ENCODE data around the gene ZNF532.

Gene ZNF532

DNA sequence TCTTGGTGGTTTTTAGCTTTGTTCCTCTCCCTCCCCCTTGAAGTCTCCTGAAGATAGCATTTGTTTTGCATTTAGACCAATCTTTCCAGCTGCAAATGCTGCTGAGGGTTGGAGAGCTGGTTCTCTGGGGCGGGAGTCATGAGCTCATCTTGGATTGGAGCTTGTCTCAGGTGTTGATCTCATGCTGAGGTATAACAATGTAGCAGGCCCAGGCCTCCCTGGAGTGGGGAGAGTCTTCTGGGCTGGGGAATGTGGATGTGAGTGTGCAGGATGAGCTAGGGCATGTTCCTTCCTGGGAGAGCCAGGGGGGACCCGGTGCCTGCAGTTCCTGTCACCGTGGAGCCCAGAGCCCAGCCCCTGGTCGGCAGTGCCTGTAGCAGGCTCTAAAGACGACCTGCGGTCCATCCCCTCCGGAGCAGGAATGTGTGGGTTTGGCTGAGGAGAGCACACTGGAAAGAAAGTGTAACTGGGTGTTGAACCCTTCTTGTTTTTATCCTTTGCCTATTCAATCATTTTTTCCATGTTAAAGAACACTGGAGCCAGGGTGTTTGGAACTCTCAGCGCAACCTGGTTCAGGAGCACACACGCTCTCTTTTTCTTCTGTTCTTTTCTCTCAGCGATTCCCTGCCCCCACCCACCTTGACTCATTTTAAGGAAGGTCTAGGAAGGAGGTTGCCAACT lies 2.7 kb downstream of the ZNF532 start:
- H3K4me3 Mint-ChIP-seq = peak overlapping the region; percentile 89
- peak; percentile 23 for DNase-seq
- H3K27me3 Mint-ChIP-seq (ENCODE audit: low read depth, poor library complexity) = no peaks in the 10 kb centered on the region
- peaks cover 9% of the 10 kb centered on the region for H3K9me3 Mint-ChIP-seq
- H3K36me3 Mint-ChIP-seq (ENCODE audit: low read depth) = peaks cover 67% of the 10 kb centered on the region
- TF ChIP-seq, protein P1, sequence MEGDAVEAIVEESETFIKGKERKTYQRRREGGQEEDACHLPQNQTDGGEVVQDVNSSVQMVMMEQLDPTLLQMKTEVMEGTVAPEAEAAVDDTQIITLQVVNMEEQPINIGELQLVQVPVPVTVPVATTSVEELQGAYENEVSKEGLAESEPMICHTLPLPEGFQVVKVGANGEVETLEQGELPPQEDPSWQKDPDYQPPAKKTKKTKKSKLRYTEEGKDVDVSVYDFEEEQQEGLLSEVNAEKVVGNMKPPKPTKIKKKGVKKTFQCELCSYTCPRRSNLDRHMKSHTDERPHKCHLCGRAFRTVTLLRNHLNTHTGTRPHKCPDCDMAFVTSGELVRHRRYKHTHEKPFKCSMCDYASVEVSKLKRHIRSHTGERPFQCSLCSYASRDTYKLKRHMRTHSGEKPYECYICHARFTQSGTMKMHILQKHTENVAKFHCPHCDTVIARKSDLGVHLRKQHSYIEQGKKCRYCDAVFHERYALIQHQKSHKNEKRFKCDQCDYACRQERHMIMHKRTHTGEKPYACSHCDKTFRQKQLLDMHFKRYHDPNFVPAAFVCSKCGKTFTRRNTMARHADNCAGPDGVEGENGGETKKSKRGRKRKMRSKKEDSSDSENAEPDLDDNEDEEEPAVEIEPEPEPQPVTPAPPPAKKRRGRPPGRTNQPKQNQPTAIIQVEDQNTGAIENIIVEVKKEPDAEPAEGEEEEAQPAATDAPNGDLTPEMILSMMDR (IDR thresholded peaks at IDR 0.05) = no peak
- peaks cover 73% of the 10 kb centered on the region for H3K4me1 Mint-ChIP-seq
- H3K27ac Mint-ChIP-seq = peak overlapping the region; percentile 87

DNA sequence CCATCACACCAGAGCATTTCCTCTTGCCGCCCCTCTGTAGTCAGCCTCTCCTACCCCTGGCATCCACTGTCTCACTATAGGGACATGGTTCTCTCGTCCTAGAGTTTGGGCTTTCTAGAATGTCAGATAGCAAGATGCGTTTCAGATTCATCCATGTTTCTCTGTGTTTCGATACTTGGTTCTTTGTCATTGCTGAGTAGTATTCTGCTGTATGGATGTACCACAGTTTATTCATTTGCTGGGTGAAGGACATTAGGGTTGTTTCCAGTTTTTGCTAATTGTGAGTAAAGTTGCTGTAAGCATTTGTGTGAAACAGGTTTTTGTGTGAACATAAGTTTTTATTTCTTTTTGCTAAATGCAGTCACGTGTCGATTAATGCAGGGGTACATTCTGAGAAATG lies 3.8 kb downstream of the ZNF532 start:
- H3K36me3 Mint-ChIP-seq (ENCODE audit: low read depth) = peaks cover 76% of the 10 kb centered on the region
- TF ChIP-seq, protein P1 (IDR thresholded peaks at IDR 0.05) = no peak
- no peak for DNase-seq
- no peaks in the 10 kb centered on the region for H3K27me3 Mint-ChIP-seq (ENCODE audit: low read depth, poor library complexity)
- peaks cover 9% of the 10 kb centered on the region for H3K9me3 Mint-ChIP-seq
- no peak overlapping the region for H3K27ac Mint-ChIP-seq
- H3K4me3 Mint-ChIP-seq = peak overlapping the region; percentile 89
- peaks cover 72% of the 10 kb centered on the region for H3K4me1 Mint-ChIP-seq

GRCh38 chr18:58870130-58870529 lies 5.5 kb downstream of the ZNF532 start:
- peaks cover 93% of the 10 kb centered on the region for H3K36me3 Mint-ChIP-seq (ENCODE audit: low read depth)
- peaks cover 68% of the 10 kb centered on the region for H3K4me1 Mint-ChIP-seq
- peak overlapping the region; percentile 70 for H3K27ac Mint-ChIP-seq
- H3K4me3 Mint-ChIP-seq = no peak overlapping the region
- TF ChIP-seq, protein P1 (IDR thresholded peaks at IDR 0.05) = no peak
- no peak for DNase-seq
- H3K9me3 Mint-ChIP-seq = peaks cover 9% of the 10 kb centered on the region
- H3K27me3 Mint-ChIP-seq (ENCODE audit: low read depth, poor library complexity) = no peaks in the 10 kb centered on the region

DNA sequence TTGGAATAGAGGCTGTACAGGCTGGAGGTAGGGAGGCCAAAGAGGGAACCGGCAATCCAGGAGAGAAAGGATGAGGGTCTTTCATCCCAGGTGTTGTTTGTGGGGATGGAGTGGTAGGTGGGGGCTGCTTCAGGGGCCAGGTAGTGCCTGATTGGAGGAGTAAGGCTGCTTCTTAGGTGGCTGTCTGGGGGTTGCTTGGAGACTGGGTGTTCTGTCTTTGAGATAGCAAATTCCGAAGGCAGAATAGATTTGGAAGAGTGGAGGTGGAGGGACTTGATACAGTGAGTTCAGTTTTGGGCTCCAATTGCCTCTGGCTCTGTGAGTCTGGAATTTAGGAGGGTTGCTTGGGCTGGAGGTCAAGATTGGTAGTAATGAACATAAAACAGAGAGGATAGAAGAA lies 5.9 kb downstream of the ZNF532 start:
- Mint-ChIP-seq H3K4me1 (peaks cover 68% of the 10 kb centered on the region), H3K4me3 (no peak overlapping the region), H3K27ac (peak overlapping the region; percentile 70), H3K36me3 (ENCODE audit: low read depth) (peaks cover 95% of the 10 kb centered on the region), H3K9me3 (peaks cover 12% of the 10 kb centered on the region), H3K27me3 (ENCODE audit: low read depth, poor library complexity) (no peaks in the 10 kb centered on the region)
- DNase-seq = no peak
- TF ChIP-seq, protein P1 (IDR thresholded peaks at IDR 0.05) = no peak

- H3K27ac Mint-ChIP-seq = peak overlapping the region; percentile 93
- peaks cover 63% of the 10 kb centered on the region for H3K4me1 Mint-ChIP-seq
- H3K4me3 Mint-ChIP-seq = no peak overlapping the region
- H3K27me3 Mint-ChIP-seq (ENCODE audit: low read depth, poor library complexity) = no peaks in the 10 kb centered on the region
- TF ChIP-seq, protein P1 (IDR thresholded peaks at IDR 0.05) = no peak
- H3K36me3 Mint-ChIP-seq (ENCODE audit: low read depth) = peaks cover 95% of the 10 kb centered on the region
- H3K9me3 Mint-ChIP-seq = peaks cover 12% of the 10 kb centered on the region
- DNase-seq = no peak
These were observed 7.1 kb downstream of the ZNF532 start for GRCh38 chr18:58871514-58872420.
